ENCODE data around the gene STARD10. TPM values are rescaled to one million over a fixed set of nuclear protein-coding genes. Genes with fewer than 3 reads are reported as not detected.

The STARD10 gene
- total RNA-seq, 1 experiment from 2014 or later, result 17.7 TPM

- DNase-seq (ENCODE audit: low read depth), result no peak
These were observed 48.3 kb downstream of the STARD10 start for GRCh38 chr11:72745511-72745910.

DNA sequence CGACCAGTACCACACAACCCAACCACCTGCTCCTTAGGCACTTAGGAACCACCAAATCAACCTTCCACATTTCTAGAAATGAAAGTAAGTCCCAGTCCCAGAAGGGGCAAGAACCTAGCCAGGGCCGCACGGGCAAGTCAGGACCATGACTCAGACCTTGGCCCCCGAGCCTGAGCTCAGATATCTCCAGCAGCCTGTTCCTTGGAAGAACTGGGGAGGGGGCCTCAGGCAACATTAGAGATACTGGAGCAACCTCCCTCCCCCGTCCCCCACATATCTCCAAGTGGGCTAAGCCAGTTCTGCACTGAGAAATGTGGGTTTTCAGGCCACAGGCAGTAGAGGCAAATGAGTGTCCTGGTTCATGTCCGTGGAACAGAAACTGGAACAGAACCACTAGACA, 49.4 kb downstream of the STARD10 start:
- no peak for DNase-seq (ENCODE audit: low read depth)

- no peak for DNase-seq (ENCODE audit: low read depth)
These were observed 50.3 kb downstream of the STARD10 start for GRCh38 chr11:72743321-72744221.

GRCh38 chr11:72742513-72743320, 51.1 kb downstream of the STARD10 start:
- DNase-seq (ENCODE audit: low read depth), result no peak

DNA sequence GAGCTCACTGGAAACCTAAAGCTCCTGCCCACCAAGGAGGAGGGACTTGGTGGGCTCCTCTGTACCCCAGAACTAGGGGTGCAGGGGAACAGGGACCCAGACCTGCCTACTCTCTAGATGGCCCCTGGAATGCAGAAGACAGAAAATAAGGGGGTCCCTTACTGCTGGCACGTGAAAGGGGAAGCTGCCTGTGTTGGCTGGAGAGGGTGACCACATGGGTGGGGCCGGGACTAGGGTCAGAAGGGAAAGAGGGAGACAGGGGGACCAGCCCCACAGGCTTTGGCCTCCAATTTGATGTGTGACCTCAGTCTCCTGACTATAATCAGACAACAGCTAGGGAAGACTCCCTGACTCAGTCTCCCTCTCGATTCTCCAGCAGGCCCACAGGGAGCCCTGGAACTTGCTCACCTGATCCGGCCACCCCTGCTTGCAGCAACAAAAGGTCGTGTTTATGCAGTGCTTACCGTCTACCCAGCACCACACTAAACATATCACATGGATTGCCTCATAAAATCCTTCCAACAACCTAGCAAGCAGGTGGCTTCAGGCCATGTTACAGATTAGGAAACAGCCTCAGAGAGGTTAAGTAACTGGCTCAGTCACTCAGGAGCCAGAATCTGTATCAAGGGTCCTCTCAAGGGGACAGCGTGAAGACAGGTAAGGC, 51.9 kb downstream of the STARD10 start:
- peak; percentile 56 for DNase-seq (ENCODE audit: low read depth)

DNA sequence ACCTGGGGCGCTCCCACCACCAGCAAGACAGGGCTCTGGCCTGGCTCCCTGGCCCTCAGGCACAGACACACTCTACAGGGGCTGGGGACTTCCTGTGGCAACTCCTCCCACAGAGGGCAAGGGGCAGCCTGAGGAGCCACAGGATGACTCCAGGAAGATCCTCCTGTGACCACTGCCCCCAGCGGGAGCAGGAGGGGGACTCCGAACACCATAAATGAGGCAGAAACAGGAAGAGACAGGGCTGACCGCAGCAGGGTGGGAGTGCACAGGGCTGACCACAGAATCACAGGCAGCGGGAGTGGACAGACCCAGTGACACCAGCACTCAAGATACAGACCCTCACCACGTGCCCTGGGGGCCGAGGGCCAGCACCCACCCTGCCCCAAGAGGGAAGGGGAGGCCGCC, 52.4 kb downstream of the STARD10 start:
- DNase-seq (ENCODE audit: low read depth), result peak; percentile 83

DNA sequence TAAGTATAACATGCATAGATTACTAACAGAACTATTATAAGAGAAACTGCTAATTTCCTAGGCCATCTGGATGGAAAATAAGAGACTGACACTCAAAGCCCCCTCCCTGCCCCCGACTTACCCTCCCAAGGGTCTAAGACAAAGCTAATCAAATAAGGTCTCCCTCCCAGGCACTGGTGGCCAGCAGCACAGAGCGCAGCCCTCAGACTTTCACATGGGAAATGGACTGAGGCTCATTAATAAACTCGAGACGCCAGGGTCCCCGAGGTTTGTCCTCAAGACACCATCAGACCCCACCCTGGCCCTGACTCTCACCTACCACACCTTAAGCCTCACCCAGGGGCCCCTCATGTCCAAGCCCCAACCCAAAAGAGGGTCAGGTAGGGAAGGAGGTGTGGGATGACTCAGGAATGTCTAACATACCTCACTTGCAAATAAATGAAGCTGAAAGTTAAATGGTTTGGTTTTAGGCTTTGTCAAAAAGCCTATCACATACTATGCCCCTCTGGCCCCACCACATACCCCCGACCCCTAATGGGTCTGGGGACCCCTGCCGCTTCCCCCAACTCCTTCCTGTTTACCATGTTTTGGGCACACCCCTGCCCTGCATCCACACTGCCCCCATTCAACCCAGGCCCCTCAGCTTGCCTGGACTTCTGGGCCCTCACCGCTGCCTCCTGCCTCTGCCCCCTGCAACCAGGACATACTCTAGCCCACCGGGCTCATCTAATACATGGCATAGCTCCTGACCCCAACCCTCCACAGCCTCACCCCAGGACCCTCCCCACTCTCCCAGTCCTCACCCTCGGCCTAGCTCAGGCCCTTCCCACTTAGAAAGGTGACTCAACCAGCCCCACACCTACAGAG, 53.1 kb downstream of the STARD10 start:
- no peak for DNase-seq (ENCODE audit: low read depth)

DNA sequence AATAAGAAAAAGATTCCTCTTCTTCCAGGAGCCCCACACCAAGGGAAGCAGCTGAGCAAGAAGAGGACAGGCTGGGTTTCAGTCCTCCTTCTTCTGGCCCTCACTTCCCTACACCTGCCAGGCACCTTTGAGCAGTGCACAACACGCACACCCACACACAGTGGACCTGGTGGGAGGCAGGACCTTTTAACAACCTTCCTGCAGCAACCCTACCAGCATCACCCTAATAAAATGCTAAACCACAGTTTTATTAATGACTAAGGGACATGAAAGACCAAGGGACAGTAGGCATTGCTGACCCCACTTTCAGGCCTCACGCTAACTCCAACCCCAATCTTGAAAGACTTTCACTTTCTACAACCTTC, 53.8 kb downstream of the STARD10 start:
- peak; percentile 40 for DNase-seq (ENCODE audit: low read depth)

DNA sequence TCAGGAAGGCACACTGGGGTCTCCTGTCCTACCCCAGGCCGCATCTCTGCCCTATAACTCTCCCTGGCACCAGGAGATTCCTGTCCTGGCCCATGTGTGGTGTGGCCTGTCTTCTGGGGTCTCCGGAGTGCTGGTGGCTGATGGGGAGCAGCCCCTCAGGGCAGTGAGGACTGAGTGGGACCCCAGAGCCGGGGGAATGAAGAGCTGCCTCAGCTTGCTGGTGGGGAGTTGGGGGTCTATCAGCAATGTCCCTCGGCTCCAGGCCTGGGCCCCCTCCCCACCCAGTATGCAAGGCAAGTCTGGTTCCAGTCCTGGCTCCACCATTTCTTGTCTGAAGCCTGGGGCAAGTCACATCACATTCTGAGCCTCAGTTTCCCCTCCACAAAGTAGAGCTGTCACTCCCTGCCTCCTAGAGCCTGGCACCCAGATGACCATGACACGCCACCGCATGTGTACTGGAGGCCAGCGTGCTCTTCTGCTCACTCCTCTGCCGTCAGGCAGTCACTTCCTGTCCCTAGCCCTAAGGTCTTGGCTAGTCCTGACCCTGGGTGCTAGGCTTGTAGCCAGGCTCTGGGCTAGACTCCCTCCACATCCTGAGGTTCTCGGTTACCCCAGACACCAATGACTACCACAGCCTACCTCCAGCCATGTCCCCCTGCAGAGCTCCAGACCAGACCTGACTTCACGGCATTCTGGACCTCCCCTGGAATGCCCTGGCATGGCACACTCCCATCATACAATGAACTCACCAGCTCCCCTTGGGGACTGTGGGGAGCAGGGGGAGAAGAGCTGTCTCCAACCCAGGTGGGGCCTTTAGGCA, 54.4 kb downstream of the STARD10 start:
- DNase-seq (ENCODE audit: low read depth), result no peak

GRCh38 chr11:72738199-72739141, 55.4 kb downstream of the STARD10 start:
- DNase-seq (ENCODE audit: low read depth), result peak; percentile 73

DNA sequence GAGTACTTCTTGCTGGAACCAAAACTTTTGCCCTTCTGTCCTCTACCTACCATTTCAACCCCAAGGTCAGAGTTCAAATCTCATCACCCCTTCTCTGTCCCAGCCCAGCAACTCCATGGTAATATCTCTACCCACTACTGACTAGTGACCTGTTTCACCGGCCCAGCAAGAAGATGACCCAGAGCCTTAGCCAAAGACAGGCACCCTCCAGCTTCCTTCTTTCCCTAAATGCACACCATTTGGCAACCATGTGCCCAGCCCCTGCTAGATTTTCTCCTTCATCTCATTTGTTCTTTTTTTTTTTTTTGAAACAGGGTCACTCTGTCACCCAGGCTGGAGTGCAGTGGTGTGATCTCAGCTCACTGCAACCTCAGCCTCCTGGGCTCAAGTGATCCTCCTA, 56.5 kb downstream of the STARD10 start:
- DNase-seq (ENCODE audit: low read depth), result no peak

- peak; percentile 81 for DNase-seq (ENCODE audit: low read depth)
These were observed 57.3 kb downstream of the STARD10 start for GRCh38 chr11:72736452-72737069.

GRCh38 chr11:72735495-72736027, 58.3 kb downstream of the STARD10 start:
- DNase-seq (ENCODE audit: low read depth), result peak; percentile 78

DNA sequence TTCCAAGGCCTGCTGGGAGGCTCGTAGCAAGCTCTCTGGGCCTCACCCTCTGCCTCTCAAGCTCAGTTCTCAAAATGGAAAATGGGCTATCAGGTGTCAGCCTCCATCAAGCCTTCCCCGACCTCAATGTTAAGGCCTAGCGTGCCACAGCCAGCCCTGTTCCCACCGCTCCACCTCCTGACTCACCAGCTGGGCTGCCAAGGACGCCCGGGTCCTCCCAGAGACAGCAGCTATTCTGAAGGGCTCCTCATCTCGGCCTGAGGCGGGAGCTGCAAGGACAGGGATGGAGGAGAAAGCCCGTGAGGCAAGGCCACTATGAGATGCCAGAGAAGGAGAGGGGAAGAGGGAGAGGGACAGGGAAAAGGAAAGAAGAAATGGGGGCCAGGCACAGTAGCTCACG, 61.5 kb downstream of the STARD10 start:
- no peak for DNase-seq (ENCODE audit: low read depth)

- no peak for DNase-seq (ENCODE audit: low read depth)
These were observed 63.1 kb downstream of the STARD10 start for GRCh38 chr11:72730737-72731136.

DNA sequence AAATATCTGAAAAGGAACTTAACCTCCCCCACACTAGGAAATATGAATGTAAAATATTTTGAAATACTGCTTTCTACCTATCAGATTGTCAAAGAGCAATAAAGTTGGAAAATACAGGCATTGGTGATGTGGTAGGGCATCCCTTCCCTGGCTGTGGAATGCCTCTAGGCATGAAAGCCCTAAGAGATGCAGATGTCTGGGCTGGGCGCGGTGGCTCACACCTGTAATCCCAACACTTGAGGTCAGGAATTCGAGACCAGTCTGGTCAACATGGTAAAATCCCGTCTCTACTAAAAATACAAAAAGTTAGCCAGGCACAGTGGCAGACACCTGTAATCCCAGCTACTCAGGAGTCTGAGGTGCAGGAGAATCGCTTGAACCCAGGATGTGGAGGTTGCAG, 63.6 kb downstream of the STARD10 start:
- DNase-seq (ENCODE audit: low read depth), result no peak

GRCh38 chr11:72727521-72727920, 66.3 kb downstream of the STARD10 start:
- no peak for DNase-seq (ENCODE audit: low read depth)

All from M059J (cell line).